K562 (cell line): ENCODE results near the gene ZNF791. TPM values are rescaled to one million over a fixed set of nuclear protein-coding genes. Genes with fewer than 3 reads are reported as not detected.

Experiments used
- BRD9 ChIP-seq: fragments of 450-650 bp; IDR thresholded peaks from 2 replicates; pipeline ENCODE4 v1.6.1; 2018; ENCODE audit warnings: low read depth; ENCODE audit not compliant: partially characterized antibody
- CGGBP1 ChIP-seq: fragments of 250-450 bp; sonication (Bioruptor Pico); IDR thresholded peaks from 2 replicates; pipeline ENCODE4 v1.9.0; 2021; ENCODE audit warnings: mild to moderate bottlenecking
- ERF ChIP-seq: fragments of 450-650 bp; formaldehyde crosslinking; IDR thresholded peaks from 2 replicates; pipeline ENCODE4 v1.4.0; 2020; ENCODE audit warnings: mild to moderate bottlenecking, mixed read lengths
- ETV1 ChIP-seq: fragments of 450-650 bp; conservative IDR thresholded peaks from 2 replicates; pipeline ENCODE4 v1.6.1; 2016; ENCODE audit warnings: missing genetic modification characterization, control low read depth, low read depth, missing compliant biosample characterization
- GATAD2B ChIP-seq: fragments of 450-650 bp; IDR thresholded peaks from 2 replicates; pipeline ENCODE4 v1.6.1; 2017; ENCODE audit warnings: mild to moderate bottlenecking, borderline replicate concordance
- HDAC2 ChIP-seq: fragments of 450-650 bp; IDR thresholded peaks from 2 replicates; pipeline ENCODE4 v1.6.1; 2016; ENCODE audit warnings: mild to moderate bottlenecking
- MYNN ChIP-seq, 2 experiments: sonication (generic); formaldehyde crosslinking in 1 of 2; IDR thresholded peaks; 2 replicates each; pipeline versions ENCODE4 v1.5.0 to v1.6.1; 2016 to 2020; ENCODE audit warnings: antibody characterized with exemption in 1 of 2, missing genetic modification reagents in 1 of 2
- NFATC3 ChIP-seq: fragments of 450-650 bp; IDR thresholded peaks from 2 replicates; pipeline ENCODE4 v1.6.1; 2017; ENCODE audit warnings: mild to moderate bottlenecking
- NUFIP1 ChIP-seq: fragments of 450-650 bp; IDR thresholded peaks from 2 replicates; pipeline ENCODE4 v1.6.1; 2018; ENCODE audit not compliant: partially characterized antibody
- RBM17 ChIP-seq: fragments of 200-400 bp; formaldehyde crosslinking; IDR thresholded peaks from 2 replicates; pipeline ENCODE4 v1.6.1; 2017; ENCODE audit warnings: low read depth, mild to moderate bottlenecking, low read length, borderline replicate concordance
- RBM22 ChIP-seq: fragments of 200-400 bp; formaldehyde crosslinking; IDR thresholded peaks from 2 replicates; pipeline ENCODE4 v1.6.1; 2018; ENCODE audit warnings: low read length, low read depth; ENCODE audit not compliant: poor library complexity, severe bottlenecking
- RREB1 ChIP-seq: fragments of 250-450 bp; sonication (Bioruptor Pico); IDR thresholded peaks from 2 replicates; pipeline ENCODE4 v1.4.0; 2020
- SAFB ChIP-seq: fragments of 200-400 bp; formaldehyde crosslinking; IDR thresholded peaks from 2 replicates; pipeline ENCODE4 v1.6.1; 2017; ENCODE audit warnings: low read depth, low read length, borderline replicate concordance
- TGIF2 ChIP-seq: sonication (generic); formaldehyde crosslinking; IDR thresholded peaks from 2 replicates; pipeline ENCODE4 v1.8.1; 2022; ENCODE audit warnings: mild to moderate bottlenecking, missing genetic modification reagents, moderate library complexity
- ZBTB12 ChIP-seq: fragments of 250-450 bp; sonication (Bioruptor Pico); IDR thresholded peaks from 2 replicates; pipeline ENCODE4 v1.4.0; 2020
- ZNF282 ChIP-seq: sonication (generic); formaldehyde crosslinking; IDR thresholded peaks from 2 replicates; pipeline ENCODE4 v1.8.1; 2023; ENCODE audit warnings: missing genetic modification reagents
- ZNF830 ChIP-seq: fragments of 250-450 bp; sonication (Bioruptor Pico); IDR thresholded peaks from 2 replicates; pipeline ENCODE4 v1.5.0; 2021; ENCODE audit warnings: mild to moderate bottlenecking
- polyA plus RNA-seq, 8 experiments: library from polyadenylated mRNA; depleted of rRNA in 4 of 8; stranded (reverse) in 5 of 8; unstranded in 3 of 8; fragments of >200 nt; fragmentation: Nextera tagmentation in 2 of 8; fragmentation: Illumina TruSeq in 1 of 8; extraction: Ambion mirVana in 2 of 8; extraction: Trizol in 1 of 8; gene quantifications; 2 replicates each; pipeline versions ENCODE4 v1.2.1 to v1.2.3, GENCODE V29; 2011 to 2014; ENCODE audit warnings: inconsistent platforms in 1 of 8, missing spikeins in 1 of 8
- total RNA-seq, 7 experiments: library from RNA; depleted of rRNA in 6 of 7; stranded (reverse); fragments of >200 nt in 6 of 7; fragmentation: Illumina TruSeq in 2 of 7; extraction: Trizol in 2 of 7; gene quantifications; 2 replicates each; pipeline versions ENCODE4 v1.2.1 to v1.2.3, GENCODE V29; 2011 to 2021; ENCODE audit warnings: low replicate concordance in 1 of 7

Gene ZNF791
- total and polyA plus RNA-seq, 9 of the 15 experiments (the other 6 are each of a cell fraction or from before 2014, with no cell fraction given): 7.8 to 22.7 (median 13.1) TPM

- TF ChIP-seq RREB1 (CRISPR knock-in tag): no peak
- 0 out of 2 replicates have a peak, but pooled peaks have one; percentile 69 for TF ChIP-seq ERF
- TF ChIP-seq ZBTB12 (CRISPR knock-in tag): peak; percentile 73
- no peak for TF ChIP-seq GATAD2B
- TF ChIP-seq RBM22: peak; percentile 56
- peak; percentile 96 for TF ChIP-seq NFATC3
- TF ChIP-seq BRD9: no peak
- TF ChIP-seq MYNN (IDR thresholded peaks at IDR 0.05): no peak
- TF ChIP-seq MYNN (CRISPR knock-in tag; IDR thresholded peaks at IDR 0.05): no peak
- TF ChIP-seq NUFIP1: no peak
- no peak for TF ChIP-seq SAFB
- no peak for TF ChIP-seq CGGBP1 (CRISPR knock-in tag)
- TF ChIP-seq ETV1: peak; percentile 92
- no peak for TF ChIP-seq RBM17
- peak; percentile 94 for TF ChIP-seq HDAC2
- TF ChIP-seq ZNF830 (CRISPR knock-in tag): no peak
- no peak for TF ChIP-seq ZNF282
- TF ChIP-seq TGIF2 (CRISPR knock-in tag): no peak
These were observed 58.8 kb downstream of the ZNF791 start (continued) for GRCh38 chr19:12669270-12670158.
